Endothelial cell (in vitro differentiated cells): ENCODE measurements around the gene PLPPR1. TPM values are rescaled to one million over a fixed set of nuclear protein-coding genes. Genes with fewer than 3 reads are reported as not detected.

Source experiments
- DNase-seq: peaks from one replicate; pipeline ENCODE4 v3.0.0; 2021; ENCODE audit warnings: low spot score
- H3K27ac Mint-ChIP-seq: one replicate; pipeline ENCODE4 v1.8.0; 2021; ENCODE audit warnings: mixed read lengths, inconsistent platforms; ENCODE audit not compliant: unreplicated experiment
- H3K27me3 Mint-ChIP-seq: one replicate; pipeline ENCODE4 v1.8.0; 2021; ENCODE audit warnings: mild to moderate bottlenecking, moderate library complexity, mixed read lengths, inconsistent platforms; ENCODE audit not compliant: unreplicated experiment
- H3K36me3 Mint-ChIP-seq: one replicate; pipeline ENCODE4 v1.8.0; 2021; ENCODE audit warnings: mild to moderate bottlenecking, low read depth, mixed read lengths, inconsistent platforms; ENCODE audit not compliant: unreplicated experiment
- H3K4me1 Mint-ChIP-seq: one replicate; pipeline ENCODE4 v1.8.0; 2021; ENCODE audit warnings: mild to moderate bottlenecking, mixed read lengths, inconsistent platforms; ENCODE audit not compliant: unreplicated experiment
- H3K4me3 Mint-ChIP-seq: one replicate; pipeline ENCODE4 v1.8.0; 2021; ENCODE audit warnings: mild to moderate bottlenecking, mixed read lengths, inconsistent platforms; ENCODE audit not compliant: unreplicated experiment
- H3K9me3 Mint-ChIP-seq: one replicate; pipeline ENCODE4 v1.8.0; 2021; ENCODE audit warnings: mixed read lengths, inconsistent platforms; ENCODE audit not compliant: unreplicated experiment
- total RNA-seq: library from RNA; stranded (reverse); fragmentation: NEBNext Ultra II Directional; extraction: Animal tissue kit (Norgen Biotek cat#: 25700); gene quantifications from one replicate; pipeline ENCODE4 v1.2.1, GENCODE V29; 2021; ENCODE audit not compliant: unreplicated experiment
- TF ChIP-seq, protein P1 (sequence below): fragments of 200-600 bp; sonication (generic); IDR thresholded peaks from one replicate; pipeline ENCODE4 v1.5.0; 2021; ENCODE audit warnings: antibody characterized with exemption; ENCODE audit not compliant: unreplicated experiment

PLPPR1 gene
- total RNA-seq, 1 donor from 2014 or later, result 0.15 TPM

GRCh38 chr9:101226803-101227202, 198.3 kb downstream of the PLPPR1 start:
- H3K27ac Mint-ChIP-seq, result no peak overlapping the region
- H3K27me3 Mint-ChIP-seq, result no peaks in the 10 kb centered on the region
- H3K9me3 Mint-ChIP-seq, result no peaks in the 10 kb centered on the region
- H3K4me3 Mint-ChIP-seq, result no peak overlapping the region
- no peak for DNase-seq
- H3K36me3 Mint-ChIP-seq, result no peaks in the 10 kb centered on the region
- no peaks in the 10 kb centered on the region for H3K4me1 Mint-ChIP-seq
- TF ChIP-seq, protein P1, sequence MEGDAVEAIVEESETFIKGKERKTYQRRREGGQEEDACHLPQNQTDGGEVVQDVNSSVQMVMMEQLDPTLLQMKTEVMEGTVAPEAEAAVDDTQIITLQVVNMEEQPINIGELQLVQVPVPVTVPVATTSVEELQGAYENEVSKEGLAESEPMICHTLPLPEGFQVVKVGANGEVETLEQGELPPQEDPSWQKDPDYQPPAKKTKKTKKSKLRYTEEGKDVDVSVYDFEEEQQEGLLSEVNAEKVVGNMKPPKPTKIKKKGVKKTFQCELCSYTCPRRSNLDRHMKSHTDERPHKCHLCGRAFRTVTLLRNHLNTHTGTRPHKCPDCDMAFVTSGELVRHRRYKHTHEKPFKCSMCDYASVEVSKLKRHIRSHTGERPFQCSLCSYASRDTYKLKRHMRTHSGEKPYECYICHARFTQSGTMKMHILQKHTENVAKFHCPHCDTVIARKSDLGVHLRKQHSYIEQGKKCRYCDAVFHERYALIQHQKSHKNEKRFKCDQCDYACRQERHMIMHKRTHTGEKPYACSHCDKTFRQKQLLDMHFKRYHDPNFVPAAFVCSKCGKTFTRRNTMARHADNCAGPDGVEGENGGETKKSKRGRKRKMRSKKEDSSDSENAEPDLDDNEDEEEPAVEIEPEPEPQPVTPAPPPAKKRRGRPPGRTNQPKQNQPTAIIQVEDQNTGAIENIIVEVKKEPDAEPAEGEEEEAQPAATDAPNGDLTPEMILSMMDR, result no peak

- no peaks in the 10 kb centered on the region for H3K9me3 Mint-ChIP-seq
- no peak for DNase-seq
- H3K4me1 Mint-ChIP-seq, result no peaks in the 10 kb centered on the region
- no peaks in the 10 kb centered on the region for H3K36me3 Mint-ChIP-seq
- H3K27me3 Mint-ChIP-seq, result no peaks in the 10 kb centered on the region
- no peak overlapping the region for H3K4me3 Mint-ChIP-seq
- H3K27ac Mint-ChIP-seq, result no peak overlapping the region
- TF ChIP-seq, protein P1, result no peak
Measured at GRCh38 chr9:101229606-101230005, 201.1 kb downstream of the PLPPR1 start.

DNA sequence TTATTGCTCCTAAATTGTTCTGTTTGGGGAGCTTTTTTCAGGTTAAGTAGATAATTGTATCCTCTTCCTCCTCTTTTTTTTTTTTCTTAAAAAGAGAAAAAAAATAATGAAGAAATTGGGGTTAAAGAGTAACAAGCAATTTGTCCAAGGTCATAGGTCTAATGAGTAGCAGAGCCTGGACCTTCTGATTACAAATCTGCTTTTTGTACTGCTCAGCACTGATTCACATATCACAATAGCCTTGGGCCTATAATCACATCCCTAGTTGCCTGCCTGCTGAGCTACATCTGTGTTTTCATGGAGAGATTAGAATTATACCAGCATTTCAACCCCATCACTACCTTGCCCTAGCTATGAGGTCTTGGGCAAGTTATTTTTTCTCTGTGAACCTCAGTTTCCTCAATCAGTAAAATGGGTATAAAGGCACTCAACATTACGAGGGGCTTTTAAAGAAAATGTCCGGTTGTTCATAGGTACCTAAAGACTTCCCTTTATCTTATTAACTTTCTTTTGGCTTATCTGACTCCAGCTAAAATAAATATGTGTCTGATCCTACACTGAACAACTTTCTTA, 204.0 kb downstream of the PLPPR1 start:
- Mint-ChIP-seq H3K27ac (no peak overlapping the region), H3K36me3 (no peaks in the 10 kb centered on the region), H3K4me3 (no peak overlapping the region), H3K27me3 (no peaks in the 10 kb centered on the region), H3K4me1 (no peaks in the 10 kb centered on the region), H3K9me3 (no peaks in the 10 kb centered on the region)
- TF ChIP-seq, protein P1, result no peak
- DNase-seq, result no peak

GRCh38 chr9:101235105-101235866, 206.8 kb downstream of the PLPPR1 start:
- TF ChIP-seq, protein P1, result peak; percentile 42
- no peak overlapping the region for H3K4me3 Mint-ChIP-seq
- peak; percentile 8 for DNase-seq
- no peaks in the 10 kb centered on the region for H3K4me1 Mint-ChIP-seq
- no peak overlapping the region for H3K27ac Mint-ChIP-seq
- no peaks in the 10 kb centered on the region for H3K9me3 Mint-ChIP-seq
- H3K36me3 Mint-ChIP-seq, result no peaks in the 10 kb centered on the region
- no peaks in the 10 kb centered on the region for H3K27me3 Mint-ChIP-seq

GRCh38 chr9:101242651-101243050, 214.1 kb downstream of the PLPPR1 start:
- Mint-ChIP-seq H3K4me3 (no peak overlapping the region), H3K36me3 (no peaks in the 10 kb centered on the region), H3K4me1 (no peaks in the 10 kb centered on the region), H3K27me3 (no peaks in the 10 kb centered on the region), H3K9me3 (no peaks in the 10 kb centered on the region), H3K27ac (no peak overlapping the region)
- DNase-seq, result no peak
- TF ChIP-seq, protein P1, result no peak
